ENCODE data around the gene HCN2.
"Not testable (repeated sequence)": the region's sequence is repeated elsewhere in the genome, so short reads cannot be mapped to it uniquely, and the experiment has no call there.

The HCN2 gene

DNA sequence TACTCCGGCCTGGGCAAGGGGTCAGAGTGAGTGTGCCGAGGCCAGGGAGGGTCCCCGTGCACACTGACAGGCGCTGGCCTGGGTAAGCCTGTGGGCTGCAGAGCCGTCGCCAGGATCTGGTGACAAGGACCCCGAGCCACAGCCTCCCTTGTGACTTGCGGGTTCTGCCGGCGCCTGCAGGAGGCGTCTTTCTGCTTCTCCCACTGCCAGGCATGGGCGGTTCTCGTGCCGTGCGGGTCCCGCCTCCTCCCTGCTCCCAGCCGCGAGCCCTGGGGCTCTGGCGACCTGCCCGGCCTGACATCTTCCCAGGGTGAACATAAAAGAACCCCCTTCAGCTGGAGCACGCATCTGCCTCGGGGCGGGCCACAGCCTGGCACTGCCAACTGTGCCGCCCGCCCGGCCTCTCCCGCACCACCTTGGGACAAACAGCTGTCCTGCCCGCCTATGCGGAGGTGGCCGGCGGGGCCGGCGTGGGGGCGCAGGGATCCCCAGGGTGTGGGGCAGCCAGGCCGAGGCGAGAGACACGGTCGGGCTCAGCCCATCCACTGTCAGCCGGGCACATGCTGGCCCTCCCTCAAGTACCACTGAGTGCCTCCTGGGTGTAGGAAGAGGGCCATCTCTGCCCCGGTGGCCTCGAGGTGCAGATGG is 1.5 kb upstream of the HCN2 start:
- no peak for DNase-seq

DNA sequence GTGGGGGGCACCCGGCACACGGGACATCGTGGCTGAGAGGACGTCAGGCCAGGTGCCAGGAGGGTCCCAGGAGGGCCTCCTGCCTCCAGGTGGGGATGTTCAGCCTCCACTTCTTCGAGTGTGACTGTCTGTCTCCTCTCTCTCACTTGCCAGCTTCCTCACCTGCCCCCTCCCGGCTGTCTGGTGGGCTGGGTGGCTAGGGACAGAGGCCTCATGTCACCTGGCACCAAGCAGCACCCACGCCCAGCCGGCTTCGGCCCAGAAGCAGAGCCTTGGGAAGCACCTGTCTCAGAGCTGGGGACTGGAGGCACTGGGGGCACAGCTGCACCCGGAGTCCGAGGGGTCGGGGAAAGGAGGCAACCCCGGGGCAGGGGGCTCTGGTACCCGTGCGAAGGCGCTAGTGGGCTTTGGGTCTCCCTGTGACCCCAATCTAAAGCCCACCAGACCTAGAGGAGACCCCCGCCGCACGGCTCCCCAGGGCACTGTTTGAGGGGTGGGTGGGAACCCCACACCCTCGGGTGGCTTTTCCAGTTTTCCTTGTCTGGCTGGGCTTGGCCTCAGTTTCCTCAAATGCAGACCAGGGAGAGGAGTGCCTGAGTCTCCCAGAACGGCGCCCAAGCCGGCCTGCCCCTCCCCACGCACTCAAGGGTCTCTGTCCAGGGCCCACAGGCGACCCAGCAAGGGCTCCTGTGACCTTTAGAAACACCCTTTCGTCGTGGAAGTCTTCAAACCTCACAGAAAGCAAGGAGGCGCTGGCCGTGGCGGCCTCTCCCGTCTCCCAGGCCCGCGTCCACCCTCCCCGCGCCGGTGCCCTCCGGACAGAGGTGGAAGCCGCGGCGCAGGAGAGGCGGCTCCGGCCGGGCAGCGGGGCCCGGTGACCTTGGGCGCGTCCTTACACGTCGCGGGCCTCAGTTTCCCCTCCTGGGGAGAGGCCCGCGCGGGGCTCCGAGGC is 664 bp upstream of the HCN2 start:
- DNase-seq = no peak

DNA sequence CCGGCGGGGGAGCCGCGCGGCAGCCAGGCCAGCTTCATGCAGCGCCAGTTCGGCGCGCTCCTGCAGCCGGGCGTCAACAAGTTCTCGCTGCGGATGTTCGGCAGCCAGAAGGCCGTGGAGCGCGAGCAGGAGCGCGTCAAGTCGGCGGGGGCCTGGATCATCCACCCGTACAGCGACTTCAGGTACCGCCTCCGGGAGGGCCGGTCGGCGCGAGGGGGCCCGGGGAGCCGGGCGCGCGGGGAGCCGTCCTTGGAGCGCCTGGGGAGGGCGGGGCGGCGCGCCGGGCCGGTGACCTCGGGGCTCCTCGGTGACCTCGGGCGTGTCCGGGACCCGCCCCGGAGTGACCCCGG is 690 bp downstream of the HCN2 start:
- DNase-seq = no peak

DNA sequence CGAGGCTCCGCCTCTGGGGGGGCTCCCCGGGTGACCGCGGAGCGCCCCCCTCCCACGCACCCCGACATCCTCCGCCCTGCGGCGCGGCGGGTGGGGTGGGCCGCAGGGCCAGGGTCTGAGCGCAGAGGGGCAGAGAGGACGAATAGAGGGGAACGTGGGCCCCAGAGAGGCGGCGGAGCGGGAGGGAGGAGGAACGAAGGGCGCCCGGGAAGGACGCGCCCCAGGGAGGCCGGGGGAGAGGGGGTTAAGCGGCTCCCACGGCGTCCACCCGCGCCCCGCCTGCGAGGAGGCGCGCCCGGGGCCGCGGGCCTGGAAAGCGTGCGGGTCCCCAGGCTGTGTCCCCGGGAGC is 1.0 kb downstream of the HCN2 start:
- no peak for DNase-seq

DNA sequence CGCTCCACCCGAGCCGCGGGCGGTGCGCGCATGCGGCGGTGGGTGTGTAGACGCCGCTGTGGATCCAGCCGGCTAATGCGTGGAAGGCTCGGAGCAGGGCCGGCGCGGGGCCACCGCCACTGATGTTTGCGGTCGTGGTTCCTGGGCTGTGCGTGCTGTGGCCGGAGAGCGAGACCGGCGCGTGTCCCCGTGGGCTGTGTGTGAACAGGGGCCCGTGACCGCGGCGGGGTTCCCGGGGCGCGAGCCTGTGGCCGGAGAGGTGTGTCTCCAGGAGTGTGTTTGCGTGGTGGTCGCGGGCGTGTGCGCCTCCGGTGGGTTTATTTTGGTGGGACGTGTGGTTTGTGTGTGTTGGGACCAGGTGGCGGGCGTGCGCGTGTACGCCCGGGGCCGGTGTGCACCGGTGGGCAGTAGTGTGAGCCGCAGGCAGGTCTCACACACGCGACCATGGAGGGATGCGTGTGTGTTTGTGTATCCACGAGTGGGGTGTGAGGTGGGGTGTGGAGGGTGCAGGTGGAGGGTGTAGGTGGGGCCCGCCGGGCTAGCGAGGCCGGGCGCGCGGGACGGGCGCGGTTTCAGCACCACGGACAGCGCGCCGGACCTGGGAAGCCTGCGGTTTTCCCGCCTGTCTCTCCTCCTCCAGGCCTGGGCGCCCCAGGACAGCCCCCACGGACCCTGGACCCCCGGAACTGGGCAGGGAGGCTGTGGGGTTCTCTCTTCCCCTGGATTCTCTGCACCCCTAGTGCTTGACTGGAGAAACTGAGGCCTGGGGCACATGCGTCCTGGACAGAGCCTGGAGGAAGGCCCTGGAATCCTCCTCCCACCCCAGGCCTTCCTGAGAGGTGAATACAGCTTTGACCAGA is 1.6 kb downstream of the HCN2 start:
- no peak for DNase-seq

DNA sequence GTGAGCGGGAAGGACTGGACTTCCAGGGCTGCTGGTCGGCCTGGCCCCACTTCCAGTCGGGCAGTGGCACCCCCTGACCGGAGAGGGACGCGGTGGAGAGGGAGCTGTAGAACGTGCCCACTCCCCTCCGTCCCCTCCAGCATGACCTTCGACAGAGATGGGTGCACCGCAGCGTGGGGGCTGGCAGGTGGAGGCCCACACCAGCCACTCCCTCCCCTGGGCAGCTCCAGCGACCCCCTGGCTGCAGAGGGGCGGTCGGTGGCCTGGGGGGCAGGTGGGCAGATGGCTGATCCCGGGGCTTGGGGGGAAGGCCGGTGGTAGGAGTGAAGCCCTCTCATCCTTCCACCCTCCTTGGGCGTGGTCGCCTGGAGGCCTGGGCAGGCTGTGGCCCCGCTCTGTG is 2.4 kb downstream of the HCN2 start:
- no peak for DNase-seq

DNA sequence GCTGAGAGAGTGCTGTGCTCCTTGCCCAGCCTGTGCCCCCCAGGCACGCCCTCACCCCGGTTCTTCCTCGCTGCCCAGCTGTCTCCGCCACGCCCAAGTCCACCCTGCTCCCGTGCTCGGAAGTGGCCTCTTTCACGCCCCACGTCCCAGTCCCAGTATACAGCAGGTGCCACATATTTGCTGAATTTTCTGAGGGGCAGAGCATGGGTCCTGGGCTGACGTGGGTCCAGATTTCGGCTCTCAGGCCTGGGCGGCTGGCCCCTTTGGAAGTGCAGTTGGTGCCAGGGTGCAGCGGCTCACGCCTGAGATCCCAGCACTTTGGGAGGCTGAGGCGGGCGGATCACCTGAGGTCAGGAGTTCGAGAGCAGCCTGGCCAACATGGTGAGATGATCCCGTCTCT is 3.4 kb downstream of the HCN2 start:
- no peak for DNase-seq

DNA sequence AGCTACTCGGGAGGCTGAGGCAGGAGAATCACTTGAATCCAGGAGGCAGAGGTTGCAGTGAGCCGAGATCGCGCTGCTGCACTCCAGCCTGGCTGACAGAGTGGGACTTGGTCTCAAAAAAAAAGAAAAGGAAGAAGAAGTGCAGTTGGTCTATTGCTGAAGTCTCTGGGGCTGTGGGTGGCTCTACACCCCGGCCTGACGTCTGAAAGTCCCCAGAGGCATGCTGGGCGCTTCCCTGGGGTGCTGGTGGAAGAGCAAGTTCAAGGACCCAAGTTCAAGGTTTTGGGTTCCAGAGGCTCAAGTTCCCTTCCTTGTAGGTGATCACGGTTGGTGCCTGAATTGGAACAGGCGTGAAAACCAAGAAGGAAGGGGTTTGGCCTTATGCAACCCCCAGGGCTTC is 3.8 kb downstream of the HCN2 start:
- no peak for DNase-seq

DNA sequence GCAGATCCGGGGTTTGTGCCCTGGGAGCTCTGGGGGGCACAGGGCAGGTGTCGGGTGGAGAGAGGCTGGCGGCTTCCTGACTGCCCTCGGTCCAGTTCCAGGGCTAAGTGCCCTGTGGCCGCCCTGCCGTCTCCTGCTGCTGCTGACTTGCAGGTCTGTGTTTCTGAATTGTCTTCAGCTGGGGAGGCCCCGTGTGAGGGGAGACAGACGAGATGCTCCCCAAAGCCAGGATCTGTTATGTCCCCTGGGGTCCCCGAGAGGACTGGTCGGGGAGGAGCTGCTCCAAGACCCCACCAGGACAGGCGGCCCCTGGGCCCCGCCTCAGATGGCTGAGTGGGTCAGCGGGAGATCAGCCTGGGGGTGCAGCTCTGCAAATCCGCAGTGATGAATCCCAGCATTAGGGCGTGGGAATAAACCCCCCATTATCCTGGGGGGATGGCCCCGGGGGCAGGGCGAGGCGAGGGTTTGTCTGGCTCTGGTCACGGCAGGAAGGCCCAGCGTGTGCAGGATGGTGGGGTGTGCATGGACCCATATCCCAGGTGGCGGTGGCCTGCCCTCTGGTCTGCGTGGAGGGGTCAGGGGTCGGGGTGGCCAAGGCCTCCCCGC is 4.7 kb downstream of the HCN2 start:
- DNase-seq = no peak

DNA sequence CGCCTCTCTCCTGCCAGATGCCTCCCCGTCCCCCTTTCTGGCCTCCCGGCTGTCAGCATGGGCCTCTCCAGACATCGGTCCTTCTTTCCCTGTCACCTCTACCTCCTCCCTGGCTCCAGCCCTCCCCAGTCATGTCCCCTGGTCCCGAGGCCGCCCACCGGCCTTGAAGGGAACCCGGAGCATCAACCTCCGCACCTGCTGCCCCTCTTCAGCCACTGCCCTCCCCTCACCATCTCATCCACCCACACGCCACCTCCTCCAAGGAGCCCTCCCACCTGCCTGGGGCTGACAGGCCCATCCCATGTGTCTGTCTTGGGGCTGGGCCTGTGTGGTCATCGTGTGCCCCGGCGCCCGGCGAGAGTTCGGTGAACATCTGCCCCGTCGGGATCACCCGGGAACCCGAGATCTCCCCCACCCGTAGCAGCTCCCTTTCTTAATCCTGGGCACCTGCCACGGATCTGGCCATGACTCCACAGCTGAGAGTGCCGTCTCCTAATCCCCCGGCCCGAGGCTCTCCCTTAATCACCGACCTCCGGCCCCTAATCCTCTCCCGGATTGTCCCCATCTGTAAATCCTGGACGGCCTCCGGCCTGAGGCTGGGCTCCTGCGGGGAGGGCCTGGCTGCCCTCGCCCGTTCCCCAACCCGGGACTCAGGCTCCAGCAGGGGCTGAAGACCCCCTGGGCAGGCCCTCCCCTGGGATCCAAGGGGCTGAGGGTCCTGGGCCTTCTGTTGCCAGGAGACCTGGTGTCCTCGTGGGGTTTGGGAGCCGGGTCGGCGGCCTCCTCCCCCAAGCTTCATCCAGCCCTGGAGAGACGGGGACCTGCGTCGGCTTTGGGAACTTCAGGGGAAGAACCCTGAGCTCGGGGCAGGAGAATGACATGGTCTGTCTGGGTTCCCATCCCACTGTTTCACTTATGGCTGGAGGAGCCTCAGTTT is 5.9 kb downstream of the HCN2 start:
- DNase-seq = no peak

DNA sequence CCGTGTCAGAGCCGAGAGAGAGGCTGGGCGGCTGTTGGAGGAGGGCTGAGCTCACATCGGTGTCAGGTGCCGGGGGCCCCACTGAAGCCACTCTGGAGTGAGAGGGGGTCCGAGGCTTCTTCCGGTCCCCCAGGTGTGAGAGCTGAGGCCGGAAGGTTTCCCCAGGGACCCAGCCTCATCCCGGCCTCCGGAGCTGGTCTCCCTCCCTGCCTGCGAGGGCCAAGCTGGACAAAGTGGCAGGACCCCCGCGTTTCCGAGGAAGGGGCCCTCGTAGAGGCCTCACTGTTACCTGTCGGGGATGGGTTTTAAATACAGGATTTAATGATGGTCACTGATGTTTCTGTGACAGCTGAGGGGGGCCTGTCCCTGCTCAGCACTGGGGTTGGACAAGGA is 6.6 kb downstream of the HCN2 start:
- DNase-seq = no peak

DNA sequence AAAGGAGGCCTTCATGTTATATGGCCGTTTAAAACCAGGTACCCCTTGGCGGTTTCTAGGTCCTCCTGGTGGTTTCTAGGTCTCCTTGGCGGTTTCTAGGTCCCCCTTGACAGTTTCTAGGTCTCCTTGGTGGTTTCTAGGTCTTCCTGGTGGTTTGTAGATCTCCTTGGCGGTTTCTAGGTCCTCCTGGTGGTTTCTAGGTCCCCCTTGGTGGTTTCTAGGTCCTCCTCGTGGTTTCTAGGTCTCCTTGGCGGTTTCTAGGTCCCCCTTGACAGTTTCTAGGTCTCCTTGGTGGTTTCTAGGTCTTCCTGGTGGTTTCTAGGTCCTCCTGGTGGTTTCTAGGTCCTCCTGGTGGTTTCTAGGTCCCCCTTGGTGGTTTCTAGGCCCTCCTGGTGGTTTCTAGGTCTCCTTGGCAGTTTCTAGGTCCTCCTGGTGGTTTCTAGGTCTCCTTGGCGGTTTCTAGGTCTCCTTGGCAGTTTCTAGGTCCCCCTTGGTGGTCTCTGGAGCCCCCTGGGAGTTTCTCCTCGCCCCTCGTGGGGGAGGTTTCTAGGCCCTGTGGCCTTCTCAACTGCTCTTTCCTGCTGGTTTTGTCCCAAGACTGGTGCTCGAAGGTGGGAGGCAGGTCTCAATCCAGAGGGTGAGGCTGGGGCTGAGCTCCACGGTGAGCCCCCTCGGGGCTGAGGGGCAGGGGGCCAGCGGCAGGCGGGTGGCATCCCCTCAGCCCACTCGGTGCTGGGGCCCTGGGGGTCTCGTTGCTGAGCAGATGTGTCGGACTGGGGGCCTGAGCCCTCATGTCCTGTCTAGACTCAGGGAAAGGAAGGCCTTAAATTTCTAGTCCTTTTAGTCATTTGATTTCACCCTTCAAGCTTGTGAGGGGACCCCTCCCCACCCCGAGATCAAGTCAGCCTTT is 8.0 kb downstream of the HCN2 start:
- no peak for DNase-seq

DNA sequence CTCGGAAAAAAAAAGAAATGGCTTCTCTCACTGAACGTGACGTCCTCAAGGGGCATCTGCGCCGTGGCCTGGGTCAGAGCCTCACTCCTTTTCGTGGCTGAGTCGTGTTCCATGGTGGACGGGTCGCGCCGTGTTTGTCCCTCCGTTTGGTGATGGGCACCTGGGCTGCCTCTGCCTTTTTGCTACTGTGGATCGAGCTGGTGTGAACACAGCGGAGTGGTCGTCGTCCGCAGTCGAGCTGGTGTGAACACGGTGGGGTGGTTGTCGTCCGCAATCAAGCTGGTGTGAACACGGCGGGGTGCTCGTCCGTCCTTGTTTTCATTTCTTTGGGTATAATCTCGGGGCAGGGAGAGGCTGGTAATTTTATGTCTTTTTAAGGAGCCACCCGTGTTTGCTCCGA is 11.6 kb downstream of the HCN2 start:
- DNase-seq = no peak

DNA sequence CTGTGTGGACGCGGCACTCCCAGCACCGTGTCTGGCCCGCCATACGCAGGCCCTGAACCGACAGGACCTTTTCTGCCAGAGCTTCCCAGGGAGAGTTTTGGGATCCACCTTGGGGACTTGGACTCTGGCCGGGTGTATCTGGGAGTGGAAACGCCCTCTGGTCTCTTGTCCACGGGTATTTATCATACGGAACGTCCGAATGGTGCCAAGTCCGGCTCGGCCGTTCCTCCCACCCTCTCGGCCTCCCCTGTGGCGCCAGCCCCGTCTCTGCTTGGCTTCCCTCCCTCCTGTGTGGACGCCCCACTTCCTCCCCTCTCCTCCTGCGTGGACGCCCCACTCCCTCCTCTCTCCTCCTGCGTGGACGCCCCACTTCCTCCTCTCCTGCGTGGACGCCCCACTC is 12.1 kb downstream of the HCN2 start:
- no peak for DNase-seq

DNA sequence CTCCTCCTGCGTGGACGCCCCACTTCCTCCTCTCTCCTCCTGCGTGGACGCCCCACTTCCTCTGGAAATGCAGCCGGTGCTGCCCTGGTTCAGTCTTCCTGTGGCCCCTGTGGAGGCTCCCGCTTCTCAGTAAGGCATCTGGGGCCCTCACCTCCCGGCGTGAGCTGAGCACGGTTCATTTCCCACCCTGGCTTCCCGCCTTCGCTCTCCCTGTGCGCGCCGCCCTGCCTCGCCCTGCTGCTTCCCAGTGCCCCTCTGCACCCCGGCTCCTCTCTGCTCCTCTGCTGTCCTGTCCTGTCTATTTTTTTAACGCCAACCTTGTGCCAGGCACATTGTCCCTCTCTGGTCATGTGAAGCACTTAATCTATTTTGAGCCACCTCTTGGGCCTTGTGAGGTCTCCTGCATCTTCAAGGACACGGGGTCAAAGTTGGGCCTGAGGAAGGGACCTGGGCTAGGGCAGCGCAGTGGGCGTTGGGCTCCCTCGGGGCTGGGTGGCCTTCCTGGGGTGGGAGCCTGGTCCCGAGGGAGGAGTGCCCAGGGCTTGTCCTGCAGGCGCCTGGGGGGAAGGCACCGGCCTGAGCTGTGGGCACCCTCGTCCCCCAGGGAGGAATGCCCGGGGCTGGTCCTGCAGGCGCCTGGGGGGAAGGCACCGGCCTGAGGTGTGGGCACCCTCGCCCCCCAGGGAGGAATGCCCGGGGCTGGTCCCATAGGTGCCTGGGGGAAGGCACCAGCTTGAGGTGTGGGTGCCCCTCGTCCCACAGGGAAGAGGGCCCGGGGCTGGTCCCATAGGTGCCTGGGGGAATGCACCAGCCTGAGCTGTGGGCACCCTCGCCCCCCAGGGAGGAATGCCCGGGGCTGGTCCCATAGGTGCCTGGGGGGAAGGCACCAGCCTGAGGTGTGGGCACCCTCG is 13.0 kb downstream of the HCN2 start:
- DNase-seq = no peak

DNA sequence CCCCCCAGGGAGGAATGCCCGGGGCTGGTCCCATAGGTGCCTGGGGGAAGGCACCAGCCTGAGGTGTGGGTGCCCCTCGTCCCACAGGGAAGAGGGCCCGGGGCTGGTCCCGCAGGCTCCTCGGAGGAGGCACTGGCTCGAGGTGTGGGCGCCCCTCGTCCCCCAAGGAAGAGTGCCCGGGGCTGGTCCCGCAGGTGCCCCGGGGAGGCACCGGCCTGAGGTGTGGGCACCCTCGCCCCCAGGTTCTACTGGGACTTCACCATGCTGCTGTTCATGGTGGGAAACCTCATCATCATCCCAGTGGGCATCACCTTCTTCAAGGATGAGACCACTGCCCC is 13.6 kb downstream of the HCN2 start:
- DNase-seq = not testable (repeated sequence)

DNA sequence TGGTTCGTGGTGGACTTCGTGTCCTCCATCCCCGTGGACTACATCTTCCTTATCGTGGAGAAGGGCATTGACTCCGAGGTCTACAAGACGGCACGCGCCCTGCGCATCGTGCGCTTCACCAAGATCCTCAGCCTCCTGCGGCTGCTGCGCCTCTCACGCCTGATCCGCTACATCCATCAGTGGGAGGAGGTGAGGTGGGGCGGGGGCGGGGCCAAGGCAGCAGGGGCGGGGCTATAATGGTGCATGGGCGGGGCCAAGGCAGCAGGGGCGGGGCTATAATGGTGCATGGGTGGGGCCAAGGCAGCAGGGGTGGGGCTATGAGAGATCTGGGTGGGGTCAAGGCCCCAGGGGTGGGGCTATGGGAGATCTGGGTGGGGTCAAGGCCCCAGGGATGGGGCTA is 14.1 kb downstream of the HCN2 start:
- DNase-seq = not testable (repeated sequence)

DNA sequence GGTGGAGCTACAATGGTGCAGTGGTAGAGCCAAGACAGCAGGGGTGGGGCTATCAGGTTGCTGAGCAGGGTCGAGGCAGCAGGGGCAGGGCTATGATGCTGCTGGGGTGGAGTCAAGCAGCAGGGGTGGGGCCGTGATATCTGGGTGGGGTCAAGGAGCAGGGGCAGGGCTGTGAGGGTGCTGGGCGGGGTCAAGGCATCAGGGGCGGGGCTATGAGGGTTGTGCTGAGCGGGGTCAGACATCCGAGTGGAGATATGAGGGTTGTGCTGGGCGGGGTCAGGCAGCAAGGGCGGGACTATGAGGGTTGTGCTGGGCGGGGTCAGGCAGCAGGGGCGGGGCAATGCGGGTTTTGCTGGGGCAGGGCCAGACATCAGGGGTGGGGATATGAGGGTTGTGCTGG is 14.7 kb downstream of the HCN2 start:
- no peak for DNase-seq

DNA sequence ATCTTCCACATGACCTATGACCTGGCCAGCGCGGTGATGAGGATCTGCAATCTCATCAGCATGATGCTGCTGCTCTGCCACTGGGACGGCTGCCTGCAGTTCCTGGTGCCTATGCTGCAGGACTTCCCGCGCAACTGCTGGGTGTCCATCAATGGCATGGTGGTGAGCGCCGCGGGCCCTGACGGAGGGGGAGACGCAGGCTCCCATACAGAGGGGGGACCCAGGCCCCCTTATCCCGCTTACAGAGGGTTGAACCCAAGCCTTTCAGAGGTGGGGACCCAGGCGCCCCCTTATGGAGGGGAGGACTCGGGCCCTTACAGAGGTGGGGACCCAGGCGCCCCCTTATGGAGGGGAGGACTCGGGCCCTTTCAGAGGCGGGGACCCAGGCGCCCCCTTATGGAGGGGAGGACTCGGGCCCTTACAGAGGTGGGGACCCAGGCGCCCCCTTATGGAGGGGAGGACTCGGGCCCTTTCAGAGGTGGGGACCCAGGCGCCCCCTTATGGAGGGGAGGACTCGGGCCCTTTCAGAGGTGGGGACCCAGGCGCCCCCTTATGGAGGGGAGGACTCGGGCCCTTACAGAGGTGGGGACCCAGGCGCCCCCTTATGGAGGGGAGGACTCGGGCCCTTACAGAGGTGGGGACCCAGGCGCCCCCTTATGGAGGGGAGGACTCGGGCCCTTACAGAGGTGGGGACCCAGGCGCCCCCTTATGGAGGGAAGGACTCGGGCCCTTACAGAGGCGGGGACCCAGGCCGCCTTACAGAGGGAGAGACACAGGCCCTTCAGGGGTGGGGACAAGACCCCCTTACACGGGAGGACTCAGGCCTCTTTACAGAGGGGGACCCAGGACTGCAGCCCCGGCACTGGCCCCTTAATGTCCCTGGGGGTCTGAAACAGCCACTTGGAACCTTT is 15.6 kb downstream of the HCN2 start:
- not testable (repeated sequence) for DNase-seq
